Small intestine (tissue), 7 donors: ENCODE results near the gene SLC5A9. TPM values are rescaled to one million over a fixed set of nuclear protein-coding genes. Genes with fewer than 3 reads are reported as not detected.

Experiments
- DNase-seq, 2 donors: peaks; one replicate each; pipeline versions ENCODE4 v3.0.0 to v3.0.0-alpha.2; 2013
- FAIRE-seq: peaks from 2 replicates; lab custom pipeline; 2012; peaks lifted over from hg19 to GRCh38; lab: Jason Lieb, UNC
- H3K27ac ChIP-seq, 3 donors: one replicate each; pipeline ENCODE4 v1.5.1; 2013; ENCODE audit warnings: low read length in 2 of 3, mild to moderate bottlenecking in 2 of 3, control low read depth in 1 of 3, inconsistent platforms in 1 of 3, low read depth in 1 of 3, moderate library complexity in 1 of 3
- H3K27me3 ChIP-seq, 3 donors: one replicate each; pipeline ENCODE4 v1.6.1; 2013; ENCODE audit warnings: low read length in 3 of 3, inconsistent platforms in 1 of 3; ENCODE audit not compliant: control insufficient read depth in 3 of 3, insufficient read depth in 3 of 3
- H3K36me3 ChIP-seq, 3 donors: one replicate each; pipeline ENCODE4 v1.6.1; 2013; ENCODE audit warnings: low read length in 3 of 3, inconsistent platforms in 1 of 3, low read depth in 1 of 3, mild to moderate bottlenecking in 1 of 3, moderate library complexity in 1 of 3; ENCODE audit not compliant: control insufficient read depth in 3 of 3, insufficient read depth in 2 of 3
- H3K4me1 ChIP-seq, 3 donors: one replicate each; pipeline ENCODE4 v1.6.1; 2013; ENCODE audit warnings: low read length in 2 of 3, inconsistent platforms in 1 of 3, low read depth in 1 of 3, mild to moderate bottlenecking in 1 of 3, moderate library complexity in 1 of 3; ENCODE audit not compliant: control insufficient read depth in 3 of 3, insufficient read depth in 2 of 3
- H3K4me3 ChIP-seq, 3 donors: one replicate each; pipeline ENCODE4 v1.5.1; 2013; ENCODE audit warnings: low read length in 3 of 3, control low read depth in 1 of 3, inconsistent platforms in 1 of 3, low read depth in 1 of 3, mild to moderate bottlenecking in 1 of 3, moderate library complexity in 1 of 3
- H3K9me3 ChIP-seq, 2 donors: one replicate each; pipeline ENCODE4 v1.6.1; 2013; ENCODE audit warnings: low read depth in 1 of 2, low read length in 1 of 2; ENCODE audit not compliant: control insufficient read depth in 2 of 2, insufficient read depth in 1 of 2
- WGBS, 3 donors: extraction: QIAGEN DNeasy Blood & Tissue Kit; methylation state at CpG; one replicate each; pipeline ENCODE4 v1.1.7; 2013; 5-methylcytosine and 5-hydroxymethylcytosine counted together
- polyA plus RNA-seq, 4 donors: library from polyadenylated mRNA; stranded (reverse) in 3 of 4; unstranded in 1 of 4; fragments of 200-250 nt in 3 of 4; fragments of 120-200 nt in 1 of 4; gene quantifications; one replicate each; pipeline versions ENCODE4 v1.2.1 to v1.2.3, GENCODE V29; 2013
- donor health status: healthy with polysubstance abuse.
- donor health status: control.
- donor health status: control.
- donor health status: Bipolar disorder and iron deficiency.
- donor health status: healthy.

SLC5A9 gene
- polyA plus RNA-seq, 4 donors = 22.3 to 372 (median 165) TPM

GRCh38 chr1:48215889-48216288 lies 6.6 kb upstream of the SLC5A9 start:
- H3K4me1 ChIP-seq = peaks cover 0 to 3% (median 0%) of the 10 kb centered on the region in 3 donors
- no peaks in the 10 kb centered on the region for H3K36me3 ChIP-seq
- no peaks in the 10 kb centered on the region for H3K27me3 ChIP-seq
- no peaks in the 10 kb centered on the region for H3K9me3 ChIP-seq
- H3K4me3 ChIP-seq = no peak overlapping the region
- no peak for FAIRE-seq
- WGBS, 3 donors = 89 to 96% (median 94%) methylated on average over 2 of the region's 2 CpGs
- H3K27ac ChIP-seq = no peak overlapping the region
- DNase-seq = no peak

DNA sequence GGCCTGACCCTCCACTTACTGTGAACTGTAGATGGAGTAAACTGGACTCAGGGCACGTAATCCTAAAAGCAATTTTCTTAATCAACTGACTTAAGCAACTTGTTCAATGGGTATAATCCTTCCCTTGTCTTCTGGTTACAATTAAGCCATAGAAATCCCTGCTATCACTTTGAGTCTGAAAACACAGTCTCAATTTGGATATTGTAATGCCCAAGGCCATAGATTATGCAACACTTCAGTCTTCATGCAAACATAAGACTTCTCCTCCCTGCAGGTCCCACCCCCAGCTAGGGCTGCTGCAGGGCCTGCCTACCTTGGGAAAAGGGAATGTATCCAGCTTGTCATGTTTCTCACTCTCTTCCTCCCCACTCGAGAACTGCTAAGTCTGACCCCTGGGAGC lies 6.2 kb upstream of the SLC5A9 start:
- Histone ChIP-seq H3K27me3 (no peaks in the 10 kb centered on the region), H3K9me3 (no peaks in the 10 kb centered on the region), H3K27ac (no peak overlapping the region), H3K4me1 (peaks cover 0 to 5% (median 0%) of the 10 kb centered on the region in 3 donors), H3K36me3 (no peaks in the 10 kb centered on the region), H3K4me3 (no peak overlapping the region)
- DNase-seq (no peak), FAIRE-seq (no peak)
- WGBS, 3 donors = 82 to 85% (median 83%) methylated on average over 2 of the region's 2 CpGs

DNA sequence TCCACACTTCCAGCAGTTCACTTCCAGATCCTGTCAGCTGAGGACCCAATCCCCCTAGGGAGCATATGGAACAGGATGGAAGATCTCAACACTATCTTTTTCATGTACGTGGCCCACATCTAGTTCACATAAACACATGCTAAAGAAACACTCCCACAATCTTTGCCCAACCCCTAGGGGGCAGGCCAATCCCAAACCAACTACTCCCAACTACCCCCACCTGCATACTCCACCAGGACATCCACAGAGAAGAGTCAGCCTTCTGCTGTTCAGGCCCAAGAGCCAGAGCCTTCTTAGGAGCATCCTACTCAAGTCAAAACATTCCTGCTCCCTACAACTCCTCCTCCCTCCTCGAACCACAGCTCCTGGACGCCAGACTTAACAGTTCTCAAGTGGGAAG lies 5.6 kb upstream of the SLC5A9 start:
- no peaks in the 10 kb centered on the region for H3K27me3 ChIP-seq
- WGBS, 3 donors = 56 to 81% (median 79%) methylated on average over 3 of the region's 3 CpGs
- no peak overlapping the region for H3K4me3 ChIP-seq
- no peak overlapping the region for H3K27ac ChIP-seq
- no peaks in the 10 kb centered on the region for H3K36me3 ChIP-seq
- peaks cover 0 to 12% (median 0%) of the 10 kb centered on the region in 3 donors for H3K4me1 ChIP-seq
- no peak for FAIRE-seq
- H3K9me3 ChIP-seq = no peaks in the 10 kb centered on the region
- no peak for DNase-seq

DNA sequence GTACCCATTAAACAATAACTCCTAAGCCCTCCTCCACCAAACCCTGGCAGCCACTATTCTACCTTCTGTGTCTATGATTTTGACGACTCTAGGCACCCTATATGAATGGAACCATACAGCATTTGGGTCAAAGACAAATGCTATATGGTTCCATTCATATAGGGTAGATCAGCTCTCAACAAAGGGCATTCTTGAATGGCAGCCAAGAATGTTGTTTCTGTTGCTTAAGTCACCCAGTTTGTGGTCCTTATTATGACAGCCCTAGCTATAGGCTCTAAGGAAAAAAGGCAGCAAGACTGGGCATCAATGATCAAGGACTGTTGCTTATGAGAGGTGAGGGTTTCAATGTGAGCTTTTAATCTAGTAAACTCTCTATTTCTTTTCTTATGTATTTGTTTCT lies 4.7 kb upstream of the SLC5A9 start:
- no peak for DNase-seq
- H3K27ac ChIP-seq = no peak overlapping the region
- no peak for FAIRE-seq
- H3K27me3 ChIP-seq = no peaks in the 10 kb centered on the region
- H3K4me3 ChIP-seq = no peak overlapping the region
- peaks cover 0 to 16% (median 0%) of the 10 kb centered on the region in 3 donors for H3K4me1 ChIP-seq
- H3K36me3 ChIP-seq = no peaks in the 10 kb centered on the region
- 10 to 65% (median 21%) methylated on average over 1 of the region's 1 CpG for WGBS, 3 donors
- no peaks in the 10 kb centered on the region for H3K9me3 ChIP-seq

- Histone ChIP-seq H3K27ac (no peak overlapping the region), H3K4me1 (peaks cover 0 to 34% (median 3%) of the 10 kb centered on the region in 3 donors), H3K9me3 (no peaks in the 10 kb centered on the region), H3K27me3 (no peaks in the 10 kb centered on the region), H3K4me3 (no peak overlapping the region), H3K36me3 (peaks cover 0 to 4% (median 0%) of the 10 kb centered on the region in 3 donors)
- no peak for DNase-seq
- WGBS, 3 donors = 54 to 73% (median 69%) methylated on average over 2 of the region's 2 CpGs
- no peak for FAIRE-seq
Observed at GRCh38 chr1:48219803-48220202, 2.7 kb upstream of the SLC5A9 start.

DNA sequence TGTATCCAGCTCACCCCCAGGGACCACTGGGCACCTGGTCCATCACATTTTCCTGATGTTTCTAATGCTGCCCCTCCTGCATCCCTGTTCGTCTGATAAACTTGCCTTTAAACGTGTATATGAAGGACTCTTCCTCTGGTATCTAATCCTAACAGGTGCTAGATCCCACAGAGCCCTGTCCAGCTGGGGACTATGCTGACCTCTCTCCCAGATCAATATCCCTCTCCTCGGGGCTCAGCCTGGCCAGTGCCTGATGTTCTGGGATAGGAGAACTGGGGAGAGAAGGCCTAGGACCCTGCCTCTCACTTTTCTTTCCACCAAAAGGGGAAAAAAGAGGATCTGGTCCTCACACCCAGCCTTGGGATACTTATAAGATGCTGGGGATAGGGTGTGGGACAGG lies 1.4 kb upstream of the SLC5A9 start:
- no peaks in the 10 kb centered on the region for H3K27me3 ChIP-seq
- peak overlapping the region in 1 of 3 donors; percentile 96 for H3K27ac ChIP-seq
- peaks cover 0 to 17% (median 0%) of the 10 kb centered on the region in 3 donors for H3K36me3 ChIP-seq
- H3K9me3 ChIP-seq = no peaks in the 10 kb centered on the region
- WGBS, 3 donors = 75 to 85% (median 81%) methylated on average over 3 of the region's 3 CpGs
- DNase-seq (no peak), FAIRE-seq (no peak)
- no peak overlapping the region for H3K4me3 ChIP-seq
- H3K4me1 ChIP-seq = peaks cover 0 to 42% (median 5%) of the 10 kb centered on the region in 3 donors

GRCh38 chr1:48221657-48222056 lies 859 bp upstream of the SLC5A9 start:
- peak overlapping the region in 2 of 3 donors; percentile 35 to 96 for H3K27ac ChIP-seq

DNA sequence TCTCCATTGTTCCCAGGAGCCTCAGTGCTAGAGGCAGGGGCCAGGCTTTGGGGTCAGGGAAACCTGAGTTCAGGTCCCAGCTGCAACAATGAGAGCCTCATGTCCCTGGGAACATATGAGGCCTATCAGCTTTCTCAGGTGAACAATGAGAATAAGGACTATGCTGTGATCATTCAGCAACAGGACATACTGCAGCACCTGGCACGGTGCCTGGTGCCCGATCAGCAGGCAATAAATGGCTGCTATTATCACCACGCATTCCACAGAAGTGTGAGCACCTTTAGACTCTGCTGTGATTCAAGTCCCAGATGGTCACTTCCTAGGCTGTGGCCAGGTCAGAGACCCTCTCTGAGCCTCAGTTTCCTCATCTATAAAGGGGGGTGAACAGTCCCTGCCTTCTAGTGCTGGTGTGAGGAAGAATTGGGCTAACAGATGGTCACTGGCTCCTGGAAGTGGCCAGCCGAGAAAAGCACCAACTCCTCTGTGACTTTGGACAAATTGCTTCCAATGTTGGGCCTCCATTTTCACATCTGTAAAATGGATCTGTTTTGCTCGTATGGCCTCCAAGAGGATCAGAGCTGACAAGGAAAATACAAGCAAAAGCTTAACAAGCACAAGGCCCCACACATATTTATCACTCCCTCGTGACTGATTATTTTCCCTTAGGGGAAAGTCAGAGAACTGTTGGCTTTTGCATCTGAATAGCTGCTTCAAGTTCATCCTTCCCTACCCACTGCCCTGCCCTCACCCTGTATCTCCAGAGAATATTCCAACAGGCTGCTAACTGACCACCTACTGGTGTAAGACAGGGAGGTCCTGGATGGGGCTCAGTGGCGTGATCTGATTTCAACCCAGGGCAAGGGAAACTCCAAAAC lies 1.1 kb downstream of the SLC5A9 start:
- Histone ChIP-seq H3K36me3 (peaks cover 0 to 32% (median 0%) of the 10 kb centered on the region in 3 donors), H3K27ac (peak overlapping the region; percentile 81 to 98 (median 96)), H3K4me1 (peaks cover 0 to 42% (median 5%) of the 10 kb centered on the region in 3 donors), H3K4me3 (peak overlapping the region in 2 of 3 donors; percentile 50 to 58), H3K27me3 (no peaks in the 10 kb centered on the region), H3K9me3 (no peaks in the 10 kb centered on the region)
- FAIRE-seq (no peak), DNase-seq (peak; percentile 87 to 90)
- WGBS, 3 donors = 23 to 58% (median 34%) methylated on average over 7 of the region's 7 CpGs

More at GRCh38 chr1:48221657-48222056, 859 bp upstream of the SLC5A9 start:
- Histone ChIP-seq H3K27me3 (no peaks in the 10 kb centered on the region), H3K4me3 (no peak overlapping the region), H3K4me1 (peaks cover 0 to 42% (median 5%) of the 10 kb centered on the region in 3 donors), H3K36me3 (peaks cover 0 to 22% (median 0%) of the 10 kb centered on the region in 3 donors), H3K9me3 (no peaks in the 10 kb centered on the region)
- 86 to 92% (median 90%) methylated on average over 3 of the region's 3 CpGs for WGBS, 3 donors
- no peak for FAIRE-seq
- no peak for DNase-seq
